ENCODE measurements around the gene RHOXF2.
"Not testable (repeated sequence)": the region's sequence is repeated elsewhere in the genome, so short reads cannot be mapped to it uniquely, and the experiment has no call there.

The RHOXF2 gene

DNA sequence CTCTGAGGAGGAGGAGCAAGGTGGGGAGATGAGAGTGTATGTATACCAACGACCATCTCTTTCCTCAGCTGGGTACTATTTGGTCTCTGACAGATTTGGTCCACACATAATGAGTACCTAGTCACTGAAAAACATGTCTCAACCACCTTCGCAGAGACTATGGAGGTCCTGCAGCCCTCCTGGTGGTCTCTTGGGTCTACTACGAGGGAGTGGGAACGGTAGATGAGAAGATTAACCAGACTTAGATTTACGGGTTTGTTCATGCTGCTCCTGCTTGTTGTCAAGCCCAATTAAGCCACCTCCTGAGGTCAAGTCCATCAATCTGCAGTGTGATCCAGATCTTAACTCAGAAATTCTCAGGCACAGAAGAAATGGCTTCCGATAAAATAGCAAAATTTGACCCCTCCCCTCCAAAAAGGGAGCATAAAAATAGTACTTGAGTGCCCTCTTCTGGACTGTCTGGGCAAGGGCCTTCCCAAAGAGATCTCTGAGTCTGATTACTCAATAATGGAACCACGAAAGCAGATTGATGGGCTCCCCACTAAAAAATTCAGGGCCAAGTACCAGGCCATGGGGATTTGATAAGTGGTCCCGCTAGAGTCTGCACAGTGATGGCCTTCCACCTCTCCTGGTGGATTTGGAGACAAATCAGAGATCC, 38.3 kb downstream of the RHOXF2 start:
- H3K4me1 ChIP-seq (ENCODE audit: control insufficient read depth in 5 of 5, insufficient read depth in 5 of 5, low read length in 5 of 5); H3K4me3 ChIP-seq (ENCODE audit: low read depth in 1 of 5, low read length in 5 of 5); H3K9ac ChIP-seq (ENCODE audit: low read length in 5 of 5); H3K36me3 ChIP-seq (ENCODE audit: control insufficient read depth in 5 of 5, insufficient read depth in 5 of 5, low read length in 5 of 5); H3K27ac ChIP-seq (ENCODE audit: low read depth, low read length); H3K27me3 ChIP-seq (ENCODE audit: control insufficient read depth in 5 of 5, insufficient read depth in 4 of 5, low read length in 5 of 5); H3K9me3 ChIP-seq (ENCODE audit: control insufficient read depth in 5 of 5, low read length in 5 of 5): not testable (repeated sequence)

- Histone ChIP-seq H3K4me1 (ENCODE audit: control insufficient read depth in 5 of 5, insufficient read depth in 5 of 5, low read length in 5 of 5) (no peaks in the 10 kb centered on the region), H3K9ac (ENCODE audit: low read length in 5 of 5) (no peak overlapping the region), H3K4me3 (ENCODE audit: low read depth in 1 of 5, low read length in 5 of 5) (no peak overlapping the region), H3K27me3 (ENCODE audit: control insufficient read depth in 5 of 5, insufficient read depth in 4 of 5, low read length in 5 of 5) (peaks cover 0 to 5% (median 0%) of the 10 kb centered on the region in 5 donors), H3K9me3 (ENCODE audit: control insufficient read depth in 5 of 5, low read length in 5 of 5) (no peaks in the 10 kb centered on the region), H3K36me3 (ENCODE audit: control insufficient read depth in 5 of 5, insufficient read depth in 5 of 5, low read length in 5 of 5) (no peaks in the 10 kb centered on the region), H3K27ac (ENCODE audit: low read depth, low read length) (no peak overlapping the region)
These were observed 42.4 kb downstream of the RHOXF2 start for GRCh38 chrX:120200851-120201250.

DNA sequence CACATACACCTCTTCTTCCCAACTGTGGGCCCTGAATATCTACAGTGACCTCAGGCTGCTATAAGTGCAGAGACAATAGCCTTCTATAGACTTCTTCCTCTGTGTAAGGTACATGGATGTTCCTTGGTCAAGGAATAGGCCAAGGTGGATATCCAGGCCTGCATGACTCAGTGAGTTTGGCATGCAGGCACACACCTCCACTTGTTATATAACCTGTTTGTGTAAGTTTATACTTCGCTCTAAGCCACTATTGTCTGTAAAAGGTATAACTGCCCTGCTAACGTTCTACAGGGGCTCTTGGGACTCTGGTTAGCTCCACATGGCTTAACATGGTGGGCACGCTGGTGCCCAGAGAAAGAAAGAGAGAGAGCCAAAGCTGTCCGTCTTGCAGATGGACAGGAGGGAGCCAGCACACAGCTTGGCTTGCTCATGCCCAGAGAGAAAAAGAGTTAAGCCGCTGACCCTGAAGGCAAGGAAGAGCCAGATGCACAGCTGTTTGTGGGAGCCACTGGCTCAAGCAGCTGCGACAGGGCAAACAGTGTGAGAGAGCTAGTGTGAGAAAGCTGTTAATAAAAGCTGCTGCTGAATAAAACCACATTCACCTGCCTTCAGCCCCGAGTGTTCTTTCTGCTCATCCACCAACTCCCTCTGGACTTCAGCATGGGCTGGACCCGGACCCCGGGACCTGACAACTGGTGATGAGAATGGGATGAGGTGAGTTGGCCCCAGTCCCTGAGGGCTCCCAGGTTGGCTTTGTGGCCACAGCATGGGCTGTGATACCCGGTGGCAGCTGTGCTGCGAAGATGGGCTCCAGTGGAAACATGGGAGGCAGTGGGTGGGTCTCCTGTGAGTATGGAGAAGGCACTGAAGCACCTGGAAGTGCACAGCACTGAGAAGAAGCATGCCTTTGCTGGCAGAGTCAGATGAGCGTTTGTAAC, 47.7 kb downstream of the RHOXF2 start:
- Histone ChIP-seq H3K4me1 (ENCODE audit: control insufficient read depth in 5 of 5, insufficient read depth in 5 of 5, low read length in 5 of 5) (no peaks in the 10 kb centered on the region), H3K4me3 (ENCODE audit: low read depth in 1 of 5, low read length in 5 of 5) (no peak overlapping the region), H3K36me3 (ENCODE audit: control insufficient read depth in 5 of 5, insufficient read depth in 5 of 5, low read length in 5 of 5) (no peaks in the 10 kb centered on the region), H3K9me3 (ENCODE audit: control insufficient read depth in 5 of 5, low read length in 5 of 5) (no peaks in the 10 kb centered on the region), H3K9ac (ENCODE audit: low read length in 5 of 5) (no peak overlapping the region), H3K27ac (ENCODE audit: low read depth, low read length) (no peak overlapping the region), H3K27me3 (ENCODE audit: control insufficient read depth in 5 of 5, insufficient read depth in 4 of 5, low read length in 5 of 5) (peaks cover 0 to 2% (median 0%) of the 10 kb centered on the region in 5 donors)

GRCh38 chrX:120207009-120207605, 48.7 kb downstream of the RHOXF2 start:
- H3K4me3 ChIP-seq (ENCODE audit: low read depth in 1 of 5, low read length in 5 of 5): no peak overlapping the region
- peaks cover 0 to 6% (median 0%) of the 10 kb centered on the region in 5 donors for H3K4me1 ChIP-seq (ENCODE audit: control insufficient read depth in 5 of 5, insufficient read depth in 5 of 5, low read length in 5 of 5)
- H3K36me3 ChIP-seq (ENCODE audit: control insufficient read depth in 5 of 5, insufficient read depth in 5 of 5, low read length in 5 of 5): no peaks in the 10 kb centered on the region
- H3K9ac ChIP-seq (ENCODE audit: low read length in 5 of 5): no peak overlapping the region
- no peaks in the 10 kb centered on the region for H3K9me3 ChIP-seq (ENCODE audit: control insufficient read depth in 5 of 5, low read length in 5 of 5)
- no peak overlapping the region for H3K27ac ChIP-seq (ENCODE audit: low read depth, low read length)
- H3K27me3 ChIP-seq (ENCODE audit: control insufficient read depth in 5 of 5, insufficient read depth in 4 of 5, low read length in 5 of 5): peaks cover 0 to 2% (median 0%) of the 10 kb centered on the region in 5 donors

GRCh38 chrX:120213438-120214265, 55.2 kb downstream of the RHOXF2 start:
- Histone ChIP-seq H3K4me1 (ENCODE audit: control insufficient read depth in 5 of 5, insufficient read depth in 5 of 5, low read length in 5 of 5) (peaks cover 0 to 6% (median 0%) of the 10 kb centered on the region in 5 donors), H3K27me3 (ENCODE audit: control insufficient read depth in 5 of 5, insufficient read depth in 4 of 5, low read length in 5 of 5) (peaks cover 0 to 4% (median 0%) of the 10 kb centered on the region in 5 donors), H3K36me3 (ENCODE audit: control insufficient read depth in 5 of 5, insufficient read depth in 5 of 5, low read length in 5 of 5) (no peaks in the 10 kb centered on the region), H3K9me3 (ENCODE audit: control insufficient read depth in 5 of 5, low read length in 5 of 5) (no peaks in the 10 kb centered on the region), H3K9ac (ENCODE audit: low read length in 5 of 5) (no peak overlapping the region), H3K27ac (ENCODE audit: low read depth, low read length) (no peak overlapping the region), H3K4me3 (ENCODE audit: low read depth in 1 of 5, low read length in 5 of 5) (no peak overlapping the region)

Measured in subcutaneous abdominal adipose tissue (tissue), 5 donors.